Esophagus squamous epithelium (tissue), 5 donors: ENCODE measurements around the gene IFI27L2. TPM values are rescaled to one million over a fixed set of nuclear protein-coding genes. Genes with fewer than 3 reads are reported as not detected.

Experiments
- DNase-seq: peaks from one replicate; lab custom pipeline; 2025; lab: John Stamatoyannopoulos, UW
- H3K27ac ChIP-seq, 4 donors: fragments of 200-600 bp; sonication (generic); one replicate each; pipeline ENCODE4 v1.5.1; 2016 to 2019; ENCODE audit warnings: mild to moderate bottlenecking in 1 of 4
- H3K27me3 ChIP-seq, 4 donors: fragments of 200-600 bp; sonication (generic); 1 replicate in 3 of 4; 2 replicates in 1 of 4; pipeline versions ENCODE4 v1.5.1 to v1.6.0; 2017 to 2021; ENCODE audit warnings: antibody characterized with exemption in 1 of 4
- H3K36me3 ChIP-seq, 3 donors: fragments of 200-600 bp; sonication (generic); one replicate each; pipeline ENCODE4 v1.5.1; 2016 to 2019
- H3K4me1 ChIP-seq, 3 donors: fragments of 200-600 bp; sonication (generic); one replicate each; pipeline ENCODE4 v1.5.1; 2017 to 2019
- H3K4me3 ChIP-seq, 4 donors: fragments of 200-600 bp; sonication (generic); 1 replicate in 3 of 4; 2 replicates in 1 of 4; pipeline ENCODE4 v1.5.1; 2016 to 2019; ENCODE audit warnings: mild to moderate bottlenecking in 2 of 4, moderate library complexity in 1 of 4
- H3K9me3 ChIP-seq, 3 donors: fragments of 200-600 bp; sonication (generic); one replicate each; pipeline ENCODE4 v1.5.1; 2016 to 2019
- POLR2A ChIP-seq, 4 donors: fragments of 450-650 bp; IDR thresholded peaks; one replicate each; pipeline ENCODE4 v1.6.1; 2017; ENCODE audit warnings: antibody characterized with exemption in 4 of 4, mild to moderate bottlenecking in 4 of 4, moderate library complexity in 3 of 4
- WGBS, 2 donors: methylation state at CpG; one replicate each; pipeline ENCODE4 v1.1.5; 2018; 5-methylcytosine and 5-hydroxymethylcytosine counted together
- intact Hi-C: fragments of 100-400 bp; cut with DNase I; formaldehyde crosslinking; loops from one replicate; pipeline ENCODE4 v1.15.0; 2022
- total RNA-seq, 4 donors: library from RNA; depleted of rRNA; stranded (reverse); fragments of >200 nt; gene quantifications; one replicate each; pipeline ENCODE4 v1.1.0, GENCODE V29; 2016
- TF ChIP-seq, protein P1 (sequence below), 6 experiments: fragments of 450-650 bp in 4 of 6; fragments of 200-600 bp in 2 of 6; sonication (generic) in 2 of 6; IDR thresholded peaks; one replicate each; pipeline ENCODE4 v1.5.1; 2016 to 2019; ENCODE audit warnings: antibody characterized with exemption in 6 of 6, mild to moderate bottlenecking in 4 of 6, moderate library complexity in 4 of 6
- donor health status: DM: yes; HTN: yes; CAD: no.

The IFI27L2 gene
- total RNA-seq, 4 donors from 2014 or later = 50.6 to 97.1 (median 66.0) TPM

DNA sequence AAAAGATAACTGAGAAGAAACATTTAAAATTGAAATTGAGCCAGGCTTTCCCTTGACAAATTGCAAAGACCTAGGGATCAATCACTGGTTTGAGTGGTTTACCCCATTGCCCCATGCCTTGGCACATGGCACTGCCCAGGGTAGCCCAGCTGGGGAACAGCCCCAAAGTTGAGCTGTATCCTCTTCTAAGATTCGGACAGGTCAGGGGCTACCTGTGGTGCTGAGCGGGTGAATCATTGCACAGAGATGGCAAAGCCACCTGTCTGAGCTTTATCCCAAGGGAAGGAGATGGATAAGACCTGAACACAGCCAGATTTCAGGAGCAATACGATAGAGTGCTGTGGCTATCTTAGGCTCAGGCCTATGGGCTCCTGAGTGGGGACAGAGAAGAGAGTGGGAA, 7.0 kb downstream of the IFI27L2 start:
- H3K36me3 ChIP-seq = peaks cover 0 to 8% (median 0%) of the 10 kb centered on the region in 3 donors
- intact Hi-C loops = no loop called here
- WGBS, 2 donors = 56 to 89% methylated on average over 1 to 3 of the region's 3 CpGs
- H3K4me1 ChIP-seq = no peaks in the 10 kb centered on the region
- no peak for DNase-seq
- H3K9me3 ChIP-seq = peaks cover 0 to 19% (median 7%) of the 10 kb centered on the region in 3 donors
- H3K27ac ChIP-seq = no peak overlapping the region
- TF ChIP-seq POLR2A (IDR thresholded peaks at IDR 0.05) = no peak
- TF ChIP-seq, protein P1, sequence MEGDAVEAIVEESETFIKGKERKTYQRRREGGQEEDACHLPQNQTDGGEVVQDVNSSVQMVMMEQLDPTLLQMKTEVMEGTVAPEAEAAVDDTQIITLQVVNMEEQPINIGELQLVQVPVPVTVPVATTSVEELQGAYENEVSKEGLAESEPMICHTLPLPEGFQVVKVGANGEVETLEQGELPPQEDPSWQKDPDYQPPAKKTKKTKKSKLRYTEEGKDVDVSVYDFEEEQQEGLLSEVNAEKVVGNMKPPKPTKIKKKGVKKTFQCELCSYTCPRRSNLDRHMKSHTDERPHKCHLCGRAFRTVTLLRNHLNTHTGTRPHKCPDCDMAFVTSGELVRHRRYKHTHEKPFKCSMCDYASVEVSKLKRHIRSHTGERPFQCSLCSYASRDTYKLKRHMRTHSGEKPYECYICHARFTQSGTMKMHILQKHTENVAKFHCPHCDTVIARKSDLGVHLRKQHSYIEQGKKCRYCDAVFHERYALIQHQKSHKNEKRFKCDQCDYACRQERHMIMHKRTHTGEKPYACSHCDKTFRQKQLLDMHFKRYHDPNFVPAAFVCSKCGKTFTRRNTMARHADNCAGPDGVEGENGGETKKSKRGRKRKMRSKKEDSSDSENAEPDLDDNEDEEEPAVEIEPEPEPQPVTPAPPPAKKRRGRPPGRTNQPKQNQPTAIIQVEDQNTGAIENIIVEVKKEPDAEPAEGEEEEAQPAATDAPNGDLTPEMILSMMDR (IDR thresholded peaks at IDR 0.05) = no peak
- H3K27me3 ChIP-seq = peaks cover 0 to 8% (median 0%) of the 10 kb centered on the region in 4 donors
- no peak overlapping the region for H3K4me3 ChIP-seq

DNA sequence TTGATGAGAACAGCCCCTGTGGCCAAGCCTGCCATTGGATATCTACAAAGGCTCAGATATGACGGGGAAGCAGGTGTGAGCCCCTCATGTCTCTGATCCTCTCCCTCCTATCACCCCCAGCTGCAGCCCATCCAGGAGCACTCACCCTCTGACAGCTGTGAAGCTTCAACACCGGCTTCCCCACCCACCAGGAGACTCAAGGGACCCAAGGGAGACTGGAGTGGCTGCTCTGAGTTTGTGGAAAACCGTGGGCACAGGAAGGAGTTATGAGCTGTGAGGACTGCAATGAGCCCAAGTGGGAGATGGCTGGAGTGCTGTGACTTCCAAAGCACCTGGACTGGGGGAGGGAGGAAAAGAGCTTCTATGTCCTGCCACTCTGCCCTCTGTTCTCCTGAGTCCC, 7.9 kb downstream of the IFI27L2 start:
- Histone ChIP-seq H3K36me3 (no peaks in the 10 kb centered on the region), H3K27me3 (peaks cover 0 to 8% (median 0%) of the 10 kb centered on the region in 4 donors), H3K27ac (no peak overlapping the region), H3K4me1 (no peaks in the 10 kb centered on the region), H3K4me3 (no peak overlapping the region), H3K9me3 (peaks cover 0 to 19% (median 7%) of the 10 kb centered on the region in 3 donors)
- DNase-seq = no peak
- intact Hi-C loops = no loop called here
- 67 to 70% methylated on average over 1 to 2 of the region's 3 CpGs for WGBS, 2 donors
- TF ChIP-seq POLR2A (IDR thresholded peaks at IDR 0.05) = no peak
- TF ChIP-seq, protein P1 (IDR thresholded peaks at IDR 0.05) = no peak

DNA sequence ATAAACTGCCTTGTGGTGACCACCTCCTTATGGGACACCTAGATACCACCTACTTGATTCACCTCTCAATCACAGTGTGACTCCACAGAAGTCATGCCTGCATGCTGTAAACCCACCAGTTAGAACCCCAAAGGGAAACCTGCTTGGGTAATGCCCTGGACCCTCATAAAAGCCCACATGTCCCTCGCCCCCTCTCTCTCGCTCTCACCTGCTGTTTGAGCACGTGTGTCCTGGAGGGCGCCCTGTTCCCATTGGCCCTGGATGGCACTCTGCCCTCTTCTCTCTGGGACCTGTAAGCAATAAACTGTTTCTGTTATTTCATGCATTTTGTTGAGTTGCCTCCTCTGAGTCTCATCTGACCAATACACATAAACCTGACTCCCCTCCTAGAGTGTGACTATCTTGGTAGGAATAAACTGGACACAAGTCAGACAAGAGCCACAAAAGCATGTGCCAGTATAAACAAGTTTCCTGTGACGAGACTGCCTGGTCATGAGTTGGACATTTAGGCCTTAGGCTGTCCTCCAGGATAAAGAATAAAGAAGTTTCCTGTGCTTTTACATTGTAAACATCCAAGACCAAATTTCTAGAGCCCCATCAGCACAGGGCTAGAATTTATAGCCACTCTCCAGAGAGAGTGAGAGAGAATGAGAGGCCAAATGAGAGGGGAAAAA, 8.6 kb downstream of the IFI27L2 start:
- Histone ChIP-seq H3K27ac (no peak overlapping the region), H3K36me3 (no peaks in the 10 kb centered on the region), H3K9me3 (peaks cover 0 to 19% (median 7%) of the 10 kb centered on the region in 3 donors), H3K4me3 (no peak overlapping the region), H3K27me3 (peaks cover 0 to 8% (median 0%) of the 10 kb centered on the region in 4 donors), H3K4me1 (peaks cover 0 to 2% (median 0%) of the 10 kb centered on the region in 3 donors)
- intact Hi-C loops = no loop called here
- 77% methylated on average over 5 of the region's 5 CpGs for WGBS, 2 donors
- DNase-seq = no peak
- TF ChIP-seq POLR2A (IDR thresholded peaks at IDR 0.05) = no peak
- TF ChIP-seq, protein P1 (IDR thresholded peaks at IDR 0.05) = no peak

DNA sequence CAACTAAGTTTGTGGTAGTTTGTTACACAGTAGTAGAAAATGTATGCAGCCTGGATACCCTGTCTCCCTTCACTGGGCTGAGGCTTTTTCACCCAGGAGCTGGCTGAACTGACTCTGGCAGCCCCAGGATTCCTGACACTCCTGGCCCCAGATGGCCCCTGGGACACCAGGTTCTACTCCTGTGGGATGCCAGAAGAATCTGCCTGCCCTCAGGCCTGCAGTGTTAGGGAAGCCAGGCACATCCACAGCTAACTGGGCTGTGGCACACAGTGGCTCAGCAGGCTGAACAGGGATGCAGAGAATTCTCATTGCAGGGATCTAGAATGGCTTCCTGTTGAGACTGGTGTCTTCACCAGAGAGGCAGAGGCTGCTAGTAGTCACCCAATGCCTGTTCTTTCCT, 10.3 kb downstream of the IFI27L2 start:
- TF ChIP-seq POLR2A (IDR thresholded peaks at IDR 0.05) = no peak
- TF ChIP-seq, protein P1 (IDR thresholded peaks at IDR 0.05) = no peak
- no peak overlapping the region for H3K27ac ChIP-seq
- no peak overlapping the region for H3K4me3 ChIP-seq
- H3K36me3 ChIP-seq = no peaks in the 10 kb centered on the region
- H3K27me3 ChIP-seq = peaks cover 0 to 8% (median 0%) of the 10 kb centered on the region in 4 donors
- peaks cover 0 to 19% (median 7%) of the 10 kb centered on the region in 3 donors for H3K9me3 ChIP-seq
- DNase-seq = no peak
- intact Hi-C loops = no loop called here
- peaks cover 3 to 18% (median 9%) of the 10 kb centered on the region in 3 donors for H3K4me1 ChIP-seq

DNA sequence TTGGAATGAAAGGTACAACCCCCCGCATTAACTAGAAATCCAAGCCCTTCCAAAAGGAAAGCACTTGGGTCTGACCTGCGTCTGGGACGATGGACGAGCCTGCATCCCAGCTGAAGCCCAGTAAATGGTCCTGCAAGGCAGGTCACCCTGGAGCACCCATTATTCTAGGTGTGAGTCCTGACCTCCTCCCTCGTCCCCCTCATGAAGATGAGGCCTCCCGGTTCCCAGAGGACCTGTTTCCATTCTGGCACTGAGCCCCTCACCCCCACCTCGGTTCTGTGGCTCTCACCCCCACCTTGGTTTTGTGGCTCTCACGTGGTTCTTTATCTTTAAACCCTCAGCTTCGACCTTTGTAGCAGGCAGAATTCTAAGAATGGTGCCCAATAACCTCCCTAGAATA, 11.5 kb downstream of the IFI27L2 start:
- TF ChIP-seq, protein P1 (IDR thresholded peaks at IDR 0.05) = no peak
- TF ChIP-seq POLR2A (IDR thresholded peaks at IDR 0.05) = no peak
- Histone ChIP-seq H3K4me3 (no peak overlapping the region), H3K27ac (no peak overlapping the region), H3K36me3 (no peaks in the 10 kb centered on the region), H3K9me3 (peaks cover 0 to 19% (median 7%) of the 10 kb centered on the region in 3 donors), H3K27me3 (peaks cover 0 to 8% (median 0%) of the 10 kb centered on the region in 4 donors), H3K4me1 (peaks cover 7 to 31% (median 18%) of the 10 kb centered on the region in 3 donors)
- intact Hi-C loops = no loop called here
- no peak for DNase-seq
- 75 to 76% methylated on average over 6 to 7 of the region's 9 CpGs for WGBS, 2 donors
